ENCODE measurements around the gene FAM72C. TPM values are rescaled to one million over a fixed set of nuclear protein-coding genes. Genes with fewer than 3 reads are reported as not detected.
"Not testable (repeated sequence)": the region's sequence is repeated elsewhere in the genome, so short reads cannot be mapped to it uniquely, and the experiment has no call there.

The FAM72C gene
- total RNA-seq, 8 experiments from 2014 or later = 0.14 to 6.2 (median 2.5) TPM; not detected in 1

- no CpG with 5 or more reads among the region's 3 CpGs for WGBS, 10 experiments
- H3K4me1 ChIP-seq (replicated peaks in 1 of 2); in situ Hi-C loops (cut with MboI; ENCODE audit: low pct_unique_long_range_greater_than_20kb in 2 of 9, low sequenced_read_pairs in 9 of 9, unreplicated experiment in 9 of 9); H3K4me3 ChIP-seq; H3K27ac ChIP-seq: not testable (repeated sequence)
- ATAC-seq (replicated peaks in 6 of 8) = peak in 2 of 8 experiments; percentile 25 to 38
These were observed 53.2 kb downstream of the FAM72C start for GRCh38 chr1:143918552-143918951.

DNA sequence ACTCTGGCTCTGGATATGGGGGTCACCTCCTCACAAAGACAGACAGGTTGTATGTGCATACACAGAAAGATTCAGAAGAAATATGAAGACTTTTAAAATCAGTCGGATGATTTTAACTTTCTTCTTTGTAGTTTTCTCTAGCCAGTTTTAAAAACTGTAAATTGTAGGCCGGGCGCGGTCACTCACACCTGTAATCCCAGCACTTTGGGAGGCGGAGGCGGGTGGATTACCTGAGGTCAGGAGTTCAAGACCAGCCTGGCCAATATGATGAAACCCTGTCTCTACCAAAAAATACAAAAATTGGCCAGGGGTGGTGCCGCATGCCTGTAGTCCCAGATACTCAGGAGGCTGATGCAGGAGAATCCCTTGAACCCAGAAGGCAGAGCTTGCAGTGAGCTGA is 58.1 kb downstream of the FAM72C start:
- H3K4me3 ChIP-seq; in situ Hi-C loops (cut with MboI; ENCODE audit: low pct_unique_long_range_greater_than_20kb in 2 of 9, low sequenced_read_pairs in 9 of 9, unreplicated experiment in 9 of 9); H3K4me1 ChIP-seq (replicated peaks in 1 of 2); ATAC-seq (replicated peaks in 6 of 8); H3K27ac ChIP-seq: not testable (repeated sequence)
- WGBS, 10 experiments = 95% methylated on average over 6 of the region's 7 CpGs; no CpG with 5 or more reads in 9 of the 10 experiments

Data from motor neuron (in vitro differentiated cells).